Activated CD4-positive, alpha-beta T cell treated with anti-CD3 and anti-CD28 coated beads, Interleukin-10, Interleukin-2, amounts not matched to agents 100 ng/mL and 50 ng/mL, durations not matched to agents 16 hours and 8 hours (primary cell): Measurements from ENCODE around the gene XRCC2.
"Not testable (repeated sequence)": the region's sequence is repeated elsewhere in the genome, so short reads cannot be mapped to it uniquely, and the experiment has no call there.

Experiments used
- DNase-seq: peaks from one replicate; pipeline ENCODE4 v3.0.0-alpha.2; 2020

XRCC2 gene

GRCh38 chr7:152663931-152664330 lies 12.0 kb downstream of the XRCC2 start:
- DNase-seq = no peak

GRCh38 chr7:152663148-152663740 lies 12.7 kb downstream of the XRCC2 start:
- no peak for DNase-seq

DNA sequence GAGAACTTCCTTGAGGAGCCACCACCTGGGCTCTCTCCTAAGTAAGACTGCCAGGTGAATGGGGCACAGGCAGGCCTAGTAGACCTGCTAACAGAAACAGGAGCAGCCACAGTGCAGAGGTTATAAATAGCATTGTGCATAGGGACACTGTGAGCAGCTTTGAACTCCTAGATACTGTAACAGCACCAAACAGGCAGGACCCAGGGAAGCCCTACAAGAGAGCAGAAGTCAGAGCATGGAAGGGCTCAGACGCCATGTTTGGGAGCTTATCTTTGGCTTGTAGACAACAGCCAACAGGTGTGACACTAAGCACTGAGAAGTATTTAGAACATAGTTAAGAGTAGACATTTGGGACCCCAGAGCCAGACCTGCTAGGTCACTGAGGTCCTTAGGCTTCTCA lies 14.5 kb downstream of the XRCC2 start:
- DNase-seq = no peak

DNA sequence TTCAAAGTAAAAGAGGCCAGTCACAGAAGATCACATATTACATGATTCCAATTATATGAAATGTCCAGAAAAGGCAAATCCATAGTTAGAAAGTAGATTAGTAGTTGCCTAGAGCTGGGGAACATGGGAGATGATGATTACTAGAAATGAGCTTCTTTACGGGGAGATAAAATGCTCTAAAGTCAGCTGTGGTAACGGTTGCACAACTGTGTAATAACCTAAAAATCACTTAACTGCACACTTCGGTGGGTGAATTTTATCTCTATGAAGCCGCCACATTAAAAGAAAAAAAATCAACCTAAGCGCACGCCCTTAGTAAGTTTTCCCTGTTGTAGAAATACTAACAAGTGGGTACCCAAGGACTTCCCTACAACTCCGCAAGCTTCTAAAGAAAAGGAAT lies 15.9 kb downstream of the XRCC2 start:
- no peak for DNase-seq

DNA sequence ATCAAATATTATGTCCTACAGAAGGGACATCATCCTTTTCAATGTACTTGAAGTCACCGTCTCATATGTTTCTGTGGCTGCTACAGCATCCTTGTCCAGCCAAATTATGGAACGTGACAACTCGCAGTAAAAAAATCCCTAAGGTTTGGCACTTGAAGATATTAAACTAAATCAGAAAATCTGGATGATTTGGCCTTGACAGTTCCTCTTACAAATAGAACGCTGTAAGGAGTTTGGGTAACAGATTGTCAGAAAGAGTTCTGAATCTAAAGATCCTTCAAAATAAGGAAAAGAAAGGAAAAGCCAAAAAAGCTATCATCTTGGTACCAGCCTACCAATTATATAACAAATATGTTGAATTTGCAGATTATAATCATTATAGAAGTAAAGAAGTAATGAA lies 21.0 kb downstream of the XRCC2 start:
- no peak for DNase-seq

GRCh38 chr7:152649220-152649619 lies 26.7 kb downstream of the XRCC2 start:
- no peak for DNase-seq

DNA sequence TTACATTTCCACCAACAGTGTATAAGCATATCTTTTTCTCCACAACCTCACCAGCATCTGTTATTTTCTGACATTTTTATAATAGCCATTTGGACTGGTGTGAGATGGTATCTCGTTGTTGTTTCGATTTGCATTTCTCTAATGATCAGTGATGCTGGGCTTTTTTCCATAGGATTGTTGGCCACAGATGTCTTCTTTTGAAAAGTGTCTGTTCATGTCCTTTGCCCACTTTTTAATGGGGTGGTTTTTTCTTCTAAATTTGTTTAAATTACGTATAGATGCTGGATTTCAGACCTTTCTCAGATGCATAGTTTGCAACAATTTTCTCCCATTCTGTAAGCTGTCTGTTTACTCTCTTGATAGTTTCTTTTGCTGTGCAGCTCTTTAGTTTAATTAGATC lies 28.9 kb downstream of the XRCC2 start:
- no peak for DNase-seq

GRCh38 chr7:152646579-152646978 lies 29.4 kb downstream of the XRCC2 start:
- DNase-seq = not testable (repeated sequence)

GRCh38 chr7:152643979-152644559 lies 31.9 kb downstream of the XRCC2 start:
- DNase-seq = no peak

DNA sequence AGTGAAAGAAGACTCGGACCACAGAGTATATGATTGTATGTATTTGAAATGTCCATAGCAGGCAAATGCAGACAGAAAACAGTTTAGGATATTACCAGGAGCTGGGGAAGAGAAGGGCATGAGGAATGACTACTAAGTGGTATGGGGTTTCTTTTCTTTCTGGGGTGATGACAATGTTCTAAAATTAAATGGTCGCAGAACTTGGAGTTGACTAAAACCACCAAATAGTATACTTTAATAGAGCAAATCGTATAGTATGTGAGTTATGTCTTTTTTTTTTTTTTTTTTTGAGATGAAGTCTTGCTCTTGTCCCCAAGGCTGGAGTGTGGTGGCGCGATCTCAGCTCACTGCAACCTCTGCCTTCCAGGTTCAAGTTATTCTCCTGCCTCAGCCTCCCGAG lies 34.6 kb downstream of the XRCC2 start:
- no peak for DNase-seq

GRCh38 chr7:152640829-152641228 lies 35.1 kb downstream of the XRCC2 start:
- no peak for DNase-seq

- no peak for DNase-seq
These were observed 37.9 kb downstream of the XRCC2 start for GRCh38 chr7:152637920-152638580.

DNA sequence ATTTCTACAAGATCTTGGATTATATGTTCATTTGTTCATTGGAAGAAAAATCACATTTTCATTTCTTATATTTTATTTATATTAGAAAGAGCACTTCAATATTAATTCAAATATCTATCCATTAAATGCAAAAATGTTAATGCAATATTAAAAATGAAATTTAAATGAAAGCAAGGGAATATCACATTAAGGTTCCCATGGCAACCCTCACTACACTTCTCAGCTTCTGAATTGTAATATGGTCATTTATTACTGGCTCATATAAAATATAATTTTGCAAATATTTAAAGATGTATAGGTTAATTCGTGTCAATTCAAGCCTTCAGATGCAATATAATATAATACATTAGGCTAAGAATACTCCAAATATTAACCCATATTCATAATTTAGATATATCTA lies 38.8 kb downstream of the XRCC2 start:
- no peak for DNase-seq

- no peak for DNase-seq
These were observed 39.5 kb downstream of the XRCC2 start for GRCh38 chr7:152636441-152636840.

GRCh38 chr7:152633504-152633903 lies 42.4 kb downstream of the XRCC2 start:
- no peak for DNase-seq

- no peak for DNase-seq
These were observed 42.9 kb downstream of the XRCC2 start for GRCh38 chr7:152633072-152633471.

- not testable (repeated sequence) for DNase-seq
These were observed 47.2 kb downstream of the XRCC2 start for GRCh38 chr7:152628772-152629171.

DNA sequence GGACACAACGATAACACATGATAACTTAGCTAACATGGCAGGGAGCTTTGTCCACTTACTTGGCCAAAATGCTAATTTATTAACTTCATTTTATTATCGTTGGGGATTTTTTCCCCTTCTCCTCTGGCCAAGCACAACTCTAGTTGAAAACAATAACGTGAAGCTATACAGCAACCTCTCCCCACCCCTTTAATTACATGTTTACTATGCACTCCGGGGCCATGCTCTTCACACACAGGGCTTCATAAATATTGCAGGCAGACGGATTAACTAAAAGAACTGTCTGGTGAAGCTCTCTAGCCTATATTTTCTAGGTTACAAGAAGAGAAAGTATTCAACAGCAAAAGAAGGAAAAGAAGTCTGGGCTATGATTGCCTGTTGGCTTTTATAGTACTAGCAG lies 51.7 kb downstream of the XRCC2 start:
- DNase-seq = no peak

DNA sequence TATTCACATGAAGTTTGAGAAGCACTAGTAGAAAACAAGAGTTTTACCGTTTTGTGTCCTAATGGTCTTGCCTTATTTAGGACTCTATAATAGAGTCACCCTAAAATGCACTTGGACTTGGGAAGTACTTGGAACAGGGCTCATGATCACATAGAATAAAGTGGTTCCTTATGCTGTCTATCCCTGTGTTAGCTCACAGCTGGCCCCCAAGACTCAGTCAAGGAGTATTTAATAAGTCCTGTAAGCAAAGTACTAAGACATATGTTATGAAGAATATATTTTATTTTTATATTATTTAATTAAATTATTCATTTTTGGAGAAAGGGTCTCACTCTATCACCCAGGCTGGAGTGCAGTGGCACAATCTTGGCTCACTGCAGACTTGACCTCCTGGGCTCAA lies 54.5 kb downstream of the XRCC2 start:
- DNase-seq = no peak

DNA sequence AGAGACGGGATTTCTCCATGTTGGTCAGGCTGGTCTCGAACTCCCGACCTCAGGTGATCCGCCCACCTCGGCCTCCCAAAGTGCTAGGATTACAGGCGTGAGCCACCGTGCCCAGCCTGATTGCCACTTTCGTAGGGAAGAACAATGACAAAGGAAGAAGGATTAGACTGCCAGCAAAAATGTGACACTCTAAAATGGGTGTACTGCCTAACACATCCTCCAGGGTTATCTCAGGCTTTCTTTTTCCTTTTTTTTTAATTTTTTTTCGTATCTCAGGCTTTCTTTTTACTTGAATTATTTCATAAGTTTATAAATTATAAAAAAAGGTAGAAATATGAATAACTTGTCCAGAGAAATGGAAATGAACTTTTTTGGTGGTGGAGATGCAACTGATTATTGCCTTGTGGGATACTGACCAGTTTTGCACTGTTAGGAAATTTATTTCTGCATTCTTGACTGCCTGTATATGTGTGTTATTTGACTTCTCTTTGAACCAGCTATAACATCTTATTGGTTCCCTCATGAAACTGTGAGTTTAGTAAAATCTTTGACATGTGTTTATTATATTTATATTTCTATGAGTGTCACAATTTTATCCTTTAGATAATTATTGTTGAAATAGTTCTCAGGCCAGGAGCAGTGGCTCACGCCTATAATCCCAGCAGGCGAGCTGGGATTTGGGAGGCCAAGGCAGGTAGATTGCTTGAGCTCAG lies 56.8 kb downstream of the XRCC2 start:
- DNase-seq = no peak

DNA sequence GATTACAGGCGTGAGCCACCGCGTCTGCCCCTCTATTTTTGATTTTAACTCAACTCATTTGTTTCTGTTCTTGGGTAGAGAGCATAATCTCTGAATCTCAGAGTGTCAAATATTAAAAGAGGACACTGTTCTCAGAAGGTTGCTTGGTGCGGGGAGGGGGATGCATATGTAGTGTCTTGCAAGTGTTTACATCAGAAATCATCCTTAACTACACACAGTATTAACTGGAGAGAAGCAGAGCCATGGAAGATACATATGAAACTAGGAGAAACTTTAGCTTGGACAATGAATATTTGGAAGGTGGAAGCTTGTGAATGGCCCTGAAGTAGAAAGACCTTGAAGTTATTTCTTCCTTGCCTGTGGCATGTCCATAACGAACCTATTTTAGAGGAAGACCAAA lies 57.5 kb downstream of the XRCC2 start:
- DNase-seq = no peak

DNA sequence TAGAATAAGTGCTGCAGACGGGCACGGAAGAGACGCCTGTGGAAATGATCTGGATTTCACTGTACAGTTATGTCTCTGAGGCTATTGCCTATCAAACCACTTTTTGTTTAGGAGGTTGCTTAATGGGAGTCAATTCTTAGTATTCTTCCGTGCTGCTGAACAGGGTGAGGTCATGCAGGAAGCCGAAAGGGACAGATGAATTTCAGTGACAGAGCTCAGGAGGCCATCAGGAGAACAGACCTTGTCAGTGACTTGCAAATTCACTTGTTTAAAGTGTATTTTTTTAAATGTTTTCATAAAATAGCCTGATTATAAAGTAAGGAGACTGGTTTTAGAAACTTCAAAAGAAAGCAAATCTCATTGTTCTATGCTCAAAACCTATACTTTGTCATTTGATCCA lies 58.9 kb downstream of the XRCC2 start:
- DNase-seq = no peak

GRCh38 chr7:152615031-152615741 lies 60.8 kb downstream of the XRCC2 start:
- no peak for DNase-seq
